Brain microvascular endothelial cell (primary cell): ENCODE measurements around the gene GRIK1.

Experiments used
- DNase-seq: peaks from one replicate; pipeline ENCODE4 v3.0.0-alpha.2; 2020
- H3K27ac ChIP-seq: fragments of 250-450 bp; sonication (Bioruptor Pico); 2 replicates; pipeline ENCODE4 v1.5.1; 2020; ENCODE audit warnings: mild to moderate bottlenecking, moderate library complexity
- H3K27me3 ChIP-seq: fragments of 250-450 bp; sonication (Bioruptor Pico); replicated peaks from 2 replicates; pipeline ENCODE4 v1.5.1; 2020; ENCODE audit warnings: mild to moderate bottlenecking
- H3K36me3 ChIP-seq: fragments of 250-450 bp; sonication (Bioruptor Pico); replicated peaks from 2 replicates; pipeline ENCODE4 v1.5.1; 2020; ENCODE audit warnings: mild to moderate bottlenecking
- H3K4me3 ChIP-seq: 2 replicates; pipeline ENCODE4 v1.5.1; 2011; ENCODE audit warnings: low read depth, mild to moderate bottlenecking, control low read depth, low read length, moderate library complexity
- in situ Hi-C: cut with HindIII; loops from 2 replicates; pipeline ENCODE4 v1.10.0; 2017; ENCODE audit warnings: low sequenced_read_pairs, low pct_ligation_motif_present
- TF ChIP-seq, protein P1 (sequence below): IDR thresholded peaks from 2 replicates; pipeline ENCODE4 v1.5.1; 2011; ENCODE audit warnings: low read depth, mild to moderate bottlenecking, moderate library complexity, low read length, control low read depth, inconsistent platforms; ENCODE audit errors: missing control alignments

The GRIK1 gene

DNA sequence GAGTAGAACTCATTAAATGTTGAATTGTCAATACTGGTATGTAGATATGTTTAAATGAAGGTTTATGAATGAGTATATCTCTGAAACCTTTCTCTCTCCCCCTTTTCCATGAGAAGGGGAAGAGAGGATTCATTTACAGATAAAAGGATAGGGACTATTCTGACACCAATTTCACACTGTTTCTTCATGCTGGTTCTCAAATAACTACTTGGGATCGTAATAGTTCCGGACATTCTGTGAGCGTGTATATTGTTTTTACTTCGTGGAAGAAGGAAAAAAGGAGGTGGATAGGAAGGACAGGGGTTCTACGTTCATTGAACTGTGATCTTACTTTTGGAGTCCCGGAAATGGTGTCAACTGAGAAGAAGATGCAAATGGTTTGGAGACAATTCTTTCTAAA, 284.2 kb downstream of the GRIK1 start:
- H3K36me3 ChIP-seq = no peaks in the 10 kb centered on the region
- DNase-seq = no peak
- no peaks in the 10 kb centered on the region for H3K27me3 ChIP-seq
- TF ChIP-seq, protein P1, sequence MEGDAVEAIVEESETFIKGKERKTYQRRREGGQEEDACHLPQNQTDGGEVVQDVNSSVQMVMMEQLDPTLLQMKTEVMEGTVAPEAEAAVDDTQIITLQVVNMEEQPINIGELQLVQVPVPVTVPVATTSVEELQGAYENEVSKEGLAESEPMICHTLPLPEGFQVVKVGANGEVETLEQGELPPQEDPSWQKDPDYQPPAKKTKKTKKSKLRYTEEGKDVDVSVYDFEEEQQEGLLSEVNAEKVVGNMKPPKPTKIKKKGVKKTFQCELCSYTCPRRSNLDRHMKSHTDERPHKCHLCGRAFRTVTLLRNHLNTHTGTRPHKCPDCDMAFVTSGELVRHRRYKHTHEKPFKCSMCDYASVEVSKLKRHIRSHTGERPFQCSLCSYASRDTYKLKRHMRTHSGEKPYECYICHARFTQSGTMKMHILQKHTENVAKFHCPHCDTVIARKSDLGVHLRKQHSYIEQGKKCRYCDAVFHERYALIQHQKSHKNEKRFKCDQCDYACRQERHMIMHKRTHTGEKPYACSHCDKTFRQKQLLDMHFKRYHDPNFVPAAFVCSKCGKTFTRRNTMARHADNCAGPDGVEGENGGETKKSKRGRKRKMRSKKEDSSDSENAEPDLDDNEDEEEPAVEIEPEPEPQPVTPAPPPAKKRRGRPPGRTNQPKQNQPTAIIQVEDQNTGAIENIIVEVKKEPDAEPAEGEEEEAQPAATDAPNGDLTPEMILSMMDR = no peak
- no peak overlapping the region for H3K27ac ChIP-seq
- in situ Hi-C loops = no loop called here
- no peak overlapping the region for H3K4me3 ChIP-seq

DNA sequence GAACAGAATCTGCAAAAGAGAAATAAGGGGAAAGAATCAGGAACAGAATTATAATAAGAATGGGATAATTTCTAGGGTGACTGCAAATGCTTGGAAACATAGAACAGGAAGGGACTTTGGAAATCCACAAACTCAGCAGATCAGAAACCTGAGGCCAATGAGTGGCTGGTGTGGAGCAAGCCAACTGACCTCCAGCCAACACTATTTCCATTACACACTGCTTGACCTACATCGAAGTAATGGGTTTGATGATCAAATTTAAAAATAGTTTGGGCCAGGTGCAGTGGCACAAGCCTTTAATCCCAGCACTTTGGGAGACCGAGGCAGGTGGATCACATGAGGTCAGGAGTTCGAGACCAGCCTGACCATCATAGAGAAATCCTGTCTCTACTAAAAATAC, 284.9 kb downstream of the GRIK1 start:
- in situ Hi-C loops = no loop called here
- Histone ChIP-seq H3K27ac (no peak overlapping the region), H3K4me3 (no peak overlapping the region), H3K36me3 (no peaks in the 10 kb centered on the region), H3K27me3 (no peaks in the 10 kb centered on the region)
- DNase-seq = no peak
- TF ChIP-seq, protein P1 = no peak

DNA sequence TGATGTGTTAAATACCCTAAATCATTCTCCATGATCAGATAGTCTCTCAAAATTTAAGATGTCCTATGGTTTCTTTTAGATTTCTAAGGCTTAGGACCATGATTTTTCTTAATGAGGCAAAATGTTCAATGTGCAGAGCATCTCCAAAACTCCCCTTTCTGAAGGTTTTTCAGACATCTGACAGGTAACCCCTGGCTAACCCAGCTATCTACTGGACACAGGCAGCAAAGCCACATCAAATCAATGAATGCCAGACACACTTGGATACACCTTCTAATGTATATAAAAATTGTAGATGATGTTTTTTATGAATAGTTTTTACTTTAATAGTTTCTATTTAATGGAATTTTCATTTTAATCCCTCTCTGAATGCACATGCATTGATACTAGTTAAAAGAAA, 285.6 kb downstream of the GRIK1 start:
- TF ChIP-seq, protein P1 = no peak
- Histone ChIP-seq H3K36me3 (no peaks in the 10 kb centered on the region), H3K27ac (no peak overlapping the region), H3K27me3 (no peaks in the 10 kb centered on the region), H3K4me3 (no peak overlapping the region)
- in situ Hi-C loops = no loop called here
- DNase-seq = no peak

DNA sequence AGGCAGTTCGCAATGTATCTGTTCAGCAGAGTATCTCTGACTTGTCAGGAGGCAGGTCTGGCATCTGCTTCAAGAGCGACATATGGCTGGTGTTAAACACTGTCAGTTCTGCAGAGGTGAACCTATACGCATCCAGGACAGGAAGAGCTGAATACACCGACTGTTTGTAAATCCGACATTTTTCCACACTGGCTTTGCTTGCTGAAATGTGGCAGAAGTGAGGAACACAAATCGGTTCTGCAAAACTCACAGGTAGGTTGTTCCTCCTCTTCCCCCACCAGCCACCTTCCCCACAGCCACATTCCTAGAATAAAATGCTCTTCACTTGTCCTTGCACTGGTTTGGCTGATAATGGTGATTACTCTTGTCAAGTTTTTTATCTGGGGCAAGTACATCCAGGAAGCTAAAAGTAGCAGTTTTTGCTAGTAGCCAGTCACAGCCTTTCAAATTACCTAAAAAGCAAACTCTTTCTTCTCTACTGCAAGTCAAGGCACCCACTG, 289.2 kb downstream of the GRIK1 start:
- TF ChIP-seq, protein P1 = no peak
- no peak overlapping the region for H3K27ac ChIP-seq
- in situ Hi-C loops = no loop called here

DNA sequence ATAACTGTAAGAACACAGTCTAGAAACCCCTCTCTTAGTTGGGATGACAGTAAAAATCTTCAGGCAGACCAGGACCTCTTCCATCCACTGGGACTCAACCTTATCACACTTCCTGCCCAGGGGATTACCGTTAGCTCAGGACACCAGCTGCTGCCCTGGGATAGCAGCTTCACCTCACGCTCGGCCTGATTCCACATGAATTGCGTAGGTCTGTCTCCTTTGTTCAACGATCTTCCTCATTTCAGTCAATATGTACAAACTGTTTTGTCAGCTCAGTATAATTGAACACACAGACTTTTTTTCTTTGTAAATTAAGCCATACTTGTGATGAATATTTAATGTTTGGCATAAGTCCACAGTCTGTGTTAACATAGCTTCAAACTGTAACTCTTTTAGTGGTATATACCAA, 290.4 kb downstream of the GRIK1 start:
- H3K36me3 ChIP-seq = no peaks in the 10 kb centered on the region
- no peak overlapping the region for H3K4me3 ChIP-seq
- TF ChIP-seq, protein P1 = no peak
- no peak overlapping the region for H3K27ac ChIP-seq
- DNase-seq = no peak
- H3K27me3 ChIP-seq = no peaks in the 10 kb centered on the region
- in situ Hi-C loops = no loop called here

More for the DNA sequence above, 289.2 kb downstream of the GRIK1 start:
- Histone ChIP-seq H3K27me3 (no peaks in the 10 kb centered on the region), H3K4me3 (no peak overlapping the region), H3K36me3 (no peaks in the 10 kb centered on the region)
- DNase-seq = no peak

DNA sequence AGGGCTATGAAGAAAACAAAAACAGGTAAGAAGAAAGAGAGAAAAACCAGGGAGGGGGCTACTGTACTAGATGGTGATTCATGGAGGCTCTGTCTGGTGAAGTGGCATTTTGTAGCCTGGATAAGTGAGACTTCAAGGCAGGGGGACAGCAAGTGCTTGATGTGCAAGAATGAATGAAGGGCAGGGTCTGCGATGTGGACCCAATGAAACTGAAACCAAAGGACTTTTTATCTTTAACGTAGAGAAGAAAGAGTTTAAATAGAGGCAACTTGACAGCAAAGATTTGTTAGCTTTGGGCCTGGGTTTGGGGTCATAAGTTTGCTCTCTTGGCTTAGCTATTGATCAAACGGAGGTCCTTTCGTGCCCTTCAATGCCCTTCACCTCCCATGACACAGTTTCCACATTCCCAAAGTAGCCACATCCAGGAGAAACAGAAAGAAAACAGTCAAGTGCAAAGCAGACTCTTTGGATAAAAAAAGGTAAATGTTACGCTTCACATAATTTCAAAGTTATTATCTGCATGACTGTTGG, 291.0 kb downstream of the GRIK1 start:
- Histone ChIP-seq H3K36me3 (no peaks in the 10 kb centered on the region), H3K27me3 (no peaks in the 10 kb centered on the region), H3K4me3 (no peak overlapping the region), H3K27ac (no peak overlapping the region)
- DNase-seq = no peak
- in situ Hi-C loops = no loop called here
- TF ChIP-seq, protein P1 = no peak
